Measurements from ENCODE around the gene MYOF. TPM values are rescaled to one million over a fixed set of nuclear protein-coding genes. Genes with fewer than 3 reads are reported as not detected.
"Not testable (repeated sequence)": the region's sequence is repeated elsewhere in the genome, so short reads cannot be mapped to it uniquely, and the experiment has no call there.

The MYOF gene
- total RNA-seq, 1 experiment from 2014 or later = 242 TPM

GRCh38 chr10:93456480-93456879 is 25.7 kb downstream of the MYOF start:
- DNase-seq (ENCODE audit: low read depth) = no peak

DNA sequence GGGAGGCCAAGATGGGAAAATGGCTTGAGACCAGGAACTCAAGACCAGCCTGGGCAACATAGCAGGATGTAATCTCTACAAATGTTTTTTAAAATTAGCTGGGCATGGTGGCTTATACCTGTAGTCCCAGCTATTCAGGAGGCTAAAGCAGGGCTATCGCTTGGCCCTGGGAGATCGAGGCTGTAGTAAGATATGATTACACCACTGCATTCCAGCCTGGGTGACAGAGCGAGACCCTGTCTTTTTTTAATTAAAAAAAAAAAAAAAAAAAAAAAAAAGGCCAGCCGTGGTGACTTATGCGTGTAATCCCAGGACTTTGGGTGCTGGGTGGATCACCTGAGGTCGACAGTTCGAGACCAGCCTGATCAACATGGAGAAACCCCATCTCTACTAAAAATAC is 27.4 kb downstream of the MYOF start:
- no peak for DNase-seq (ENCODE audit: low read depth)

DNA sequence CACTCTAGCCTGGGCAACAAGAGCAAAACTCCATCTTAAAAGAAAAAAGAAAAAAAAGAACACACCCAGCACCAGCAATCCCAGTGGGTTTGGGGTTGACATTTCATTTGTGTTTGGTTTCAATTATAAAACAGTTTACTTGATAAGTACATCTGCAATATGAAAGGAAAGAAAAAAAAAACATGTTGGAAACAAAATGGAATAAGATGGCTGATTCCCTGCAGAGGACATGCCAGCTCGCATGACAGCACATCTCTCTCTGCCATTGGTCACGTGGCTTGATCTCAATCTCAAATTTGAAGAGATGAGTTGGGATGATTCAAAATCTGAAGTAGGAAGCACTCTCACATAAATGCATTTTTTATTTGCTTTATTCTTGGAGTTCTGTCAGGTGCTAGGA is 28.0 kb downstream of the MYOF start:
- DNase-seq (ENCODE audit: low read depth) = no peak

- DNase-seq (ENCODE audit: low read depth) = no peak
Observed at GRCh38 chr10:93452143-93452542, 30.0 kb downstream of the MYOF start.

DNA sequence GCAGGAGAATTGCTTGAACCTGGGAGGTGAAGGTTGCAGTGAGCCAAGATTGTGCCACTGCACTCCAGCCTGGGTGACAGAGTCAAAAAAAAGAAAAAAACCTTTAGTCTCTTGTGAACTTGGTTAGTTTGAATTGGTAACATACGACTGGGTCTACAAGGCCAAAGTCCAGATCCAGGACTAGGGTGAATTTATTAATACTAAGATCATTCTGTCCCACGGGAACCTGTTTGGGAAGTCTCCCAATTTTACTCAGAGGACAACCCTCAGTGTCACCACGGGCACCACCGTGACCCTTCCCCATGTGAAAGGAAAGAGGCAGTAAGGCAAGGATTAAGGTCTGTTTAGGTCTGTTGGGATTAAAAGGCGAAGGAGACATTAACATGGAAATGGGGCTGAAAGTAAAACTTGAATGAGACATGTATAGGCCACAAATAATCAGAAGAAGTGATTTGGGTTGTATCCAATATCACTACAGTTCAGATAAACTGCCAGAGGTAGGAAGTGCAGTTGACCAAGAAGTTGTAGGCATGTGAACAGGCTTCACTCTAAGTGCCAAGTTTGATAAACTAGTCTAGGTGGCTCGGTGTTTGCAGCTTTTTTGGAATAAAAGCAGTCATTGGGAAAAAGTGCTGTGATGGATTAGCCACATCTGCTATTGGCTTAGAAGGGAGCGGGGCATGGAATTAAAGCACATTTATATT is 30.7 kb downstream of the MYOF start:
- no peak for DNase-seq (ENCODE audit: low read depth)

DNA sequence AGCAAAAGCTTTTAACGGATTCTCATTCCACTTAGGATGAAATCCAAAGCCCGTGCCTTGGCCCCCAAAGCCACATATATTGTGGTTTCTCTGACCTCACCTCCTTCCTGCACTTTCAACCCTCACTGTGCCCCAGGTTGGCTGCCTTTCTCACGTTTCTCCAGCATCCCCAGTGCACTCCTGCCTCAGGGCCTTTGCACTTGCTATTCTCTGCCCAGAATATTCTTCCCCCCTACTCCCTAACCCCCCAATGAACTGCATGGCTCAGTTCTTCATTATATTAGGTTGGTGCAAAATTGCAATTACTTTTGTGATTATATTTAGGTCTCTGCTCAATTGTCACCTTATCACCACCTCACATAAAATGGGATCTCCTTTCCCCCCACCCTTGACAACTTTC is 34.2 kb downstream of the MYOF start:
- no peak for DNase-seq (ENCODE audit: low read depth)

- DNase-seq (ENCODE audit: low read depth) = no peak
Observed at GRCh38 chr10:93447019-93447418, 35.1 kb downstream of the MYOF start.

- DNase-seq (ENCODE audit: low read depth) = no peak
Observed at GRCh38 chr10:93445978-93446720, 36.0 kb downstream of the MYOF start.

GRCh38 chr10:93445097-93445960 is 36.8 kb downstream of the MYOF start:
- peak; percentile 99 for DNase-seq (ENCODE audit: low read depth)

DNA sequence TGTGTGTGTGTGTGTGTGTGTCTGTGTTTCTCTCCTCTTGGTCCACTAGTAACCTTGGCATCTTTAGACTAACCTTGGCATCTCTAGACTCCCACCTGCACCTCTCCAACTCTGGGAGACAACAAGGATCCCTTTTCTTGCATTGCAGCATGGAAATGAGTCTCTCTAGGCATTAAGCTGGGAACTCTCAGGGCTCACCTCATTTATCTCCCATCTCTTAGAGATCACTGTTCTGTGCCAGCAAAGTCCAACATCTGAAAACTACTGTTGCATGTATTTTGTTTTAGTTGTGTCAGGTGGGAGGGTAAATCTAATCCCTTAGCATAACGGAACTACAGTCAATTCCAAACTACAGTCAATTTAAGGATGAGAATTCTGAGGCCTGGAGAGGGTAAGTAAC is 38.7 kb downstream of the MYOF start:
- DNase-seq (ENCODE audit: low read depth) = no peak

GRCh38 chr10:93442721-93443120 is 39.4 kb downstream of the MYOF start:
- DNase-seq (ENCODE audit: low read depth) = not testable (repeated sequence)

DNA sequence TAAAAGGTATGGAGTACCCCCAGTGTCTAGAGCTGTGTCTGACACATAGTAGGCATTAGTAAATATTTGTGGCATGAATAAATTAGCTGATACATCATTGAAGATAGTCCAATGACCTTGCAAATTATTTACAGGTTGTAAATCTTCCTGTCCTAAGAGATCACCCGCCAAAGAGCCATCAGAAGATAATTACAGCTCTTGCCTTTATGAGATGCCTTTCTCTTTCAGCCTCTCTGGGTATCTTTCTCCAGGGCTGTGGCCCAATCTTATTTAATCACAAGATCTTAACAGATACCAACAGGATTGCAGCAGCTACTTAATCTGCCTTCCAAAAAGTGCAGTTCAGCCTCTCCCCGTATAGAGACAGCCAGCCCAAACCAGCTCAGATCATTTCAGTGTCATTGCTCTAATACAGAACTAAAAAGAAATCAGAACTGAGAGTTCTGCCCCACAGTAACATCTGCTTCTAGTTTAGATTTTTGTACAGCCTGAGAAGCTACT is 41.5 kb downstream of the MYOF start:
- no peak for DNase-seq (ENCODE audit: low read depth)

DNA sequence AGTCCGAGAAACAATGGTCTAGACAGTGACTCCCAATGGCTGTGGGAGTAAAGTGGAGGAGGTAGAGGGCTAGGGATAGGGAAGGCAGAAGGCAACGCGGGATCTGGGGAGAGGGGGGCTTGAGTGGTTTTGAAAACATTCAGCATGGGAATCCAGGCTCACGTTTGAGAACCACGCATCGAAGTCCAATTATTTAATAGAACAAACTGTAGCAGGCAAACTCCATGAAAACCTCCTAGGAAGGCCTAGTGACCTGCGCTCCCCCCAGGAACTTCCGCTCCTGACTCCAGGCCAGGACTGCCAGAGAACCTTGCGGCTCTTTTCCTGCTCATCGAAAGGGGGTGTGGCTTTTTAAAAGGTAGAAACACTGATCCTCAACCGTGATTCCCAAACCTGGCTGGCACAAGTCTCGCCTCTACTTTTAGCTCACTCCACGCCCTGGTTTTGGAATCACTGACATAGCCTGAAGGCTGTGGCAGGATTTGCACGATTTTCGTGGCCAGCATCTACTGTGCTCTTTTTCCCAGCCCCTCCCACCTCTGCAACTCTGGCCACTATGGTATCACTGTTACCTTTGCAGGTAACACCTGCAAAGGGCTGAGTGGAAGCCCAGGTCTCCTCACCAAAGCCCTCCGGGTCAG is 43.4 kb downstream of the MYOF start:
- no peak for DNase-seq (ENCODE audit: low read depth)

- peak; percentile 59 for DNase-seq (ENCODE audit: low read depth)
Observed at GRCh38 chr10:93437946-93438612, 44.1 kb downstream of the MYOF start.

DNA sequence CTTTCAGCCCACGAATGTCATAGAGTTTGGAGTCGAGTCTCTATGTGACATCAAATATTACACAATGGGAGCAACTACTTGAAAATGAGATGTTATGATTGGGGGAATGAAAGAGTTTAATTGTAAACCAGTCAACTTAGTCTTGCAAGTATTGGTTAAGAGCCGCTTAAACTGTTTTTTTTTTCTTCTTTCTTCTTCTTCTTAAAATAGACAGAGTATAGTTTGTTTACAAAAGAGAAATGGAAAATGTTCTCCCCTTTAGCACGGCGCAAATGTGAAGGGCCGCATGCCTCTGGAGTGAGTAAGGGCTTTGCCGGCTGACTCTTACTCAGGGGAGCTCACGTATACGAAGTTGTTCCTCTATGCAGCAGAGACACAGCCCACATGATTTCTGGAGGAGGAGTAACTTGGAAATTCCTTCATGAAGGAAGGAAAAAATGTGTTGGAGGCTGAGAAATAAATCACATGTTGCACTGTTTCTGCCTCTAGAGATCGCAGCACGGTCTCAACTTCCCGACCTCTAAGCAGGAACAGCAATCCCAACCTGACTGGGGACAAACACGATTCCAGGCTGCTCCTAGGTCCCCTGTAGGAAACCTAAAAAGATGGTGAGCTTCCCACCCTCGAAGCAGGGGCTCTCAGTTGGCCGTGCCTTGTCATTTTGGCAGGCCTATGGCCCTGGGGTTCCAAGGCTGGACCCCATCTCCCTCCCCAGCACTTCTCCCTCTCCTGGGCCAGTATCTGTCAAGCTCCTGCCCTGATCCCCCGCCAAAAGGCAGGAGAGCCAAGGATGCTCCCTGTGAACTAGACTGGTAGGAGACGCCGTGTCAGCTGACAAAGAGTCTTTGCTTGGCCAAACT is 44.8 kb downstream of the MYOF start:
- peak; percentile 99 for DNase-seq (ENCODE audit: low read depth)

GRCh38 chr10:93436591-93437085 is 45.5 kb downstream of the MYOF start:
- DNase-seq (ENCODE audit: low read depth) = peak; percentile 99

DNA sequence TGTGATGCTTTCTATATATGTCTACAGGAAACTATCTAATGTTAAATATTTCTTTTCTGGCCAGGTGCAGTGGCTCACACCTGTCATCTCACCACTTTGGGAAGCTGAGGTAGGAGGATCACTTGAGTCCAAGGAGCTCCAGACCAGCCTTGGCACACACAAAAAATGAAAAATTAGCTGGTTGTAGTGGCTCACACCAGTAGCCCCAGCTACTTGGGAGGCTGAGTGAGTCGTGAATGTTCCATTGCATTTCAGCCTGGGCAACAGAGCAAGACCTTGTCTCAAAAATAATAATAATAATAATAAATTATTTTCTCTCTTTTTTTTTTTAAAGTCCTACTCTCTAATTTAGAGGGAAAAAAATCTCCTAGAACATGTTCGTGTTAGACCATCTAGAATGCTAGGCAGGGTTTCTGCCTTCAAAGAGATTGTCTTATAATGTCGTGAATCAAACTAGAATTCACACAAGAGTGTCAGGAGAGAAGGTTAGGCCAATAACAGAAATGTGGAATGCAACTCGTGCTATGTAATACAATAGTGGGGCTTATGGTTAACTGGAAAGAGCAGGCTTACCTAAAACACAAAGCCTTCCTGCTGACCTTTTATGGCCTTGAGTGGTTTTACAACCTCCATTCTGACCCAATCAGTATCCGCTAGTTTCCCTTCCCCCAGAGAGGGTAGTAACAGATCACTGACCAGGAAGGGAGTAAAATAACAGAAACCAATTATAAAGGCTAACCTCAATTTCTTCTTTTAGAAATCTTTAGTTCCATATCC is 46.3 kb downstream of the MYOF start:
- peak; percentile 93 for DNase-seq (ENCODE audit: low read depth)

- DNase-seq (ENCODE audit: low read depth) = no peak
Observed at GRCh38 chr10:93434991-93435491, 47.1 kb downstream of the MYOF start.

- no peak for DNase-seq (ENCODE audit: low read depth)
Observed at GRCh38 chr10:93431361-93431760, 50.8 kb downstream of the MYOF start.
